Fibroblast of skin of left quadriceps (primary cell): ENCODE data around the gene GMCL1.
A peak's percentile ranks its signal among the peaks of the same experiment; 100 is the strongest.
"Not testable (repeated sequence)": the region's sequence is repeated elsewhere in the genome, so short reads cannot be mapped to it uniquely, and the experiment has no call there.

Source experiments
- DNase-seq, 2 experiments: peaks; one replicate each; pipeline ENCODE4 v3.0.0-alpha.2; 2013; ENCODE audit warnings: low read depth in 2 of 2

The GMCL1 gene

DNA sequence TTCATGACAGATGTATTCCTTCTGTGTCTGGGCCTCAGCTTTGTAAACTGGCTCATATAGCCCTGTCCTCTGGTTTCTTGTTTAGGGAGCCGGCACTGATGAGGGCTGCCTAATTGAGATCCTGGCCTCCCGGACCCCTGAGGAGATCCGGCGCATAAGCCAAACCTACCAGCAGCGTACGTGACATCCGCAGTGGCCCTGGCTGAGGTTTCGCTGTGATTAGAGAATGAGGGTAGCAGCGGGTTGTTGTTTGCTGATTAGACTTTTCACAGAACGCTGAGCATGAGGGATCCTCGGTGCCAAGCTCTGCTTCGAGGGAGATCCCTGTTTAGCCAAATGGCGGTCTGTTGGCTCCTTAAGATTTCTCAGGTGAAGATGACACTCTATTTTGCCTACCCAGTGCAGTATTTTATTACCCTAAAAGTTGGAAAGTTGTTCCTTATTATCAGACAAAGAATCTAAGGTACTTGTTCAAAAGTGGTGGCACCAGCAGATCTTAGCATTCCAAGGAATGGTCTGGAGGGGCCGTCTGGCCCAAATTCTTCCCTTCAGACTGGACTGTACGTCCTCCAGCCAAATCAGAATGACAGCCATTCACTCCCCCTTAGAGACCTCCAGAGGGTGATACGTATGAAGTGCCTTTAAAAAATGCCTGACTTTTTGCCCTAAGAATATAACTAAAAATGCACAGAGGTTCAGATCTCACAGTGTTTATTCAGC lies 21.5 kb upstream of the GMCL1 start:
- DNase-seq, result no peak

DNA sequence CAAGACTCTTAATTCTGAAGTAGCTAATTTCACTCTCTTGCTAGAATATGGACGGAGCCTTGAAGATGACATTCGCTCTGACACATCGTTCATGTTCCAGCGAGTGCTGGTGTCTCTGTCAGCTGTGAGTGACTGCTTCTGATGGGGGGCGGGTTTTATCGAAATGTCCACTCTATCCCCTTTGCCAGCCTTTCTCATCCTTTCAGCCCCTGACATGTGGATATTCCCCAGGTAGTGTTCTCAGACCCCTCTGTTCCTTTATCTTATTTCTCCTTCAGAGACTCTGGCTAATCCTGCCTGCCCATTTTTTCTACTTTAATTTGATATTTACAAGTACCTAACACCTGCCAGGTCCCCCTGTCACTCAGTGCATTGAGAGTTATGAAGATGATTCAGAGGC lies 18.9 kb upstream of the GMCL1 start:
- no peak for DNase-seq

DNA sequence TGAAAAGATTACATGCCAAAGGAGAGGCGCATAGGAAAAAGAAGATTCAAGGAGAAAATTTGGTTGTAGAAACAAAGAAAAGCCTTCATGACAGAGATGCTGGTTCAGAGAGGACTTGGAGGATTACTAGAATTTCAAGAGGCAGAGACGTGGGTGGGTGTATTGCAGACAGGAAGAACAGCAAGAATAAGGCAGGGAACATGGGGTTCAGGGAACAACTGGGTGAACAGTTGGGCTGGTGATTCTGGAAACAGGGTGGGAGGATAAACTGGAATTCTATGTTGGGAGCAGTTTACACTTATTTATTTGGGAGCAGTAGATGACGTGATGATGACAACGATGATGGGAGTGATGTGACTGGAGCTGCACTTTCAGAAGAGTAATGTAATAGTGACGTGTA lies 18.4 kb upstream of the GMCL1 start:
- no peak for DNase-seq

DNA sequence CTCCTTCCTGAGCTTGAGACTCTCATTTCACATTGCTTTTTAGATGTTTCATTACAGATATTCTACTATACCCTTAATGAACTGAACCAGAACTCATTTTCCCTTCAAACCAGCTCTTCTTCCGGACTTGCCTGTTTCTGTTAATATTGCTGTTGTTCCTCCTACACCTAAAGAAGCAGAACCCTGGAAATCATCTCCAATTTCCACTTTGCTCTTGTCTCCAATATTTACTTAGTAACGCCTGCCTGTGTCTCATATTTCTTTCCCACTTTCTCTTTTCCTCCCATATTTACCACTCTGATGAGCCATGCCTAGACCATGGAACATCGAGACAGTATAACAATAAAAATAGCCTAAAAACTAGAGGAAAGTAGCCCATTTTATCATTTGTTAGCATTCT lies 17.9 kb upstream of the GMCL1 start:
- no peak for DNase-seq

DNA sequence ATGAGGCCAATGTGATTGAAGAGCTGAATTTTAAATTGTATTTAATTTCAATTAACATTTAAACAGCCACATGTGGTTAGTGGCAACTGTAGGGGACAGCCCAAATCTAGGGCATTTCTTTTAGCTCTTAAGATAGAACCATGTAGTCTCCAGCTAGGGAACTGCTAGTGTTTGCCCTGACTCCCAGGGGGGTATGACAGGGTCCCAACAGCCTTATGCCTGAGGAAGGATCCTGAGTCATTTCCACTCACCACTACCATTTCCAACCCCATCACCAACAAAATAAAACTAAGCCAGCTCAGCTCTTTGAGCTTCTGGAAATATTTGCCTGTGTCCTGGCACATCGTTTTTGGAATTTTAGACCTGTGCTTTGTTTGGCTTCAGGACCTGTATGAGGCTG lies 13.7 kb upstream of the GMCL1 start:
- DNase-seq, result no peak

DNA sequence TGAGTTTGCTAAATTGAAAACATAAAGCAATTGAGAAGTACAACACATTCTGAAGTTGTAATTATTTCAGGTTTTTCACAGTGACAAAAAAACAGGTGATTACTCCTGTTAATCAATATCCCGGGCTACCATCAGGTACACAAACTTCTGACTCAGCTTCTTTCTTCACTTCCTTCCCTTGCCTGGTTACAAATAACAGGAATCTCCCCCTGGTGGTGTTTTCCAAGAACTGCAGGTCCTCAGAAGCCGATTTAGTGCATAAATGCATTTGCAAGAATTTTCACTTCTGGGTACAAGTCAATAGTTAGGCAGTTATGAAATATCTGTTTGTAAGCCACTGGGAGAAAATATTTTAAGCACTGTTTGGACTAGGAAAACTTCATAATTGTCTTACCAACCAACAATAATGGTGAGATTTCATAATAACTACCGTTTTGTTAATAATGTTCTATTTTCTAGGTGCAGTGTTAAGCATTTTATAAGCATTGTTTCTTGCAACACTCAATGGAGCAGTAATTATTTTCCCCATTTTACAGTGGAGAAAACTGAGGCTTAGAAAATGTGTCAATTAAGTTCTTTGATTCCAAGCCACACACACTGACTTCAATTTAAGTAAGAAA lies 12.4 kb upstream of the GMCL1 start:
- DNase-seq, result peak; percentile 67 to 71

DNA sequence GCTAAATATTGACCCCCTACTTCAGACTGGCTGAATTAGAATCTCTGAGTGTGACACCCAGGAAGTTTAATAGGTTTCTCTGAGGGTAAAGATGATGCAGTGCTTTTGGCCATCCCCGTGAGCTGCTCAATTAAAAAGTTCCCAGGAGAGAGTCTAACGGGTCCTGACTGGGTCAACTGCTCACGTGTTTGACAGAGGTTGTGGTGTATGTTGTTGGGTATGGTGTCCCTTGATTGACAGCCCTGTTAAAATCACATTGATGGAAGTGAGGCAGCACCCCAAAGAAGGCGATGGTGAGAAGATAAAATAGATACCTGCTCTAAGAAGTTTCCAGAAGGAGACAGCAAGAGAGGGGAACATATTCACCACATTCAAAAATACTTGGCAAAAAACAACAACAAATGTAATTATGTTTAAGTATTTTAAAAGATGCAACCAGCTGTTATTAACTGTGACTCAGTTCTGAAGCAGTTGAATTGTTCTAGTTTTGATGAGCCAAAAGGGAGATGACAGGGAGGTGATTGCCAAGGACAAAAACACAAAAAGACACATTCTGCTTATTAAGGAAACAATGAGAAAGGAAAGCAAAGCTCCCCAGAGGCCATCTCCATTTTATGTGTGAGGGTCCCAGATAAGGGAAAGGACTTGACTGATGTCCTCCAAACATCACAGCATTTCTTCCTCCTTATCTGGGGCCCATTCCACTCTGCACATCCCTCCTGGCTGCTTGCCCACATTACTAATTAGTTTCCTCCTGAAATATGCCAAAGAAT lies 11.5 kb upstream of the GMCL1 start:
- no peak for DNase-seq

DNA sequence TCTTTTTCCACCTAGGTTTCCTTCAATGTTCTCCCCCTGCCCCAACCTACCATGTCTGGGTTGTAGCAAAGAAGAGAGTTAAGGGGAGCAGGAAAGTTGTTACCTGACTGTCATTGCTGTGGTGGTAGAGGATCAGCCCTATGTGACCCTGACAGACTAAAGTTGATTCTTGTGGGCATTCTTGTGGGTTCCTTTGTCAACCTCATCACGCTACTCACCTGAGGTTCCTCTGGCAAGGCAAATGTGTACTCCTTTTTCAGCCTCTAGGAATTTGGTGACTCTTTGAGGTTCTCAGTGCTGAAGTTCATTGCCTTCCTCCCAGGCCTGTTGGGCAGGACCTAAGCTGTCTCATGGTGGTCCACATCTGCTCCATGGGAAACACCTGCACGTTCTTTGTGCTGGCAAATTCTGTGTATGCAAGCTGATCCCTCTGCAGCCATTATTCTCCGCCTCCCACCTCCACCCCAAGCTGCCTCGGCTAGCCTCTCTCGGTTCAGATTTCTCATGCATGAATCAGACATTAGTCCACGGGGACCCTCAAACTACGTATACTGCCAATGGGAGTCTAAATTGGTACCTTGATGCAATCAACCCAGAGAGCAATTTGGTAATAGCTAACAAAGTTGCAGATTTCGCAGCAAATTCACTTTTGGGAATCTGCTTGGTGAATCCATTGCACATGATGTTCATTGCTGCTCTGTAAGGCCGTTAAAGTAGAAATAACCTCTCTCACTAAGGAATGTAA lies 1.5 kb upstream of the GMCL1 start:
- DNase-seq, result no peak

DNA sequence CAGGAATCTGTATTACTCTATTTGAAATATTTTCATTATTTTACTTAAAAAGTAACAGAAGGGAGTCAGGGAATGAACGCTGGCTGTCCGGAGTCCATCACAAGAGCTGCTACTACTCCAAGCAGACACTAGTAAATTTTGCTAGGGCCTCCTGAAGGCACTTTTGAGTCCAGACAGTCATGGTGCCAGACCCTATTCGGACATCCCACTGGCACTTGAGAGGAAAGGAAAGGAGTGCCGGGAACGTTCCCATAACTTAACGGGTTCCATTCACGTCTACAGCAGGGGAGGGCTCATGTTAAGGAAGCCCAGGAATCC lies 563 bp upstream of the GMCL1 start:
- no peak for DNase-seq

DNA sequence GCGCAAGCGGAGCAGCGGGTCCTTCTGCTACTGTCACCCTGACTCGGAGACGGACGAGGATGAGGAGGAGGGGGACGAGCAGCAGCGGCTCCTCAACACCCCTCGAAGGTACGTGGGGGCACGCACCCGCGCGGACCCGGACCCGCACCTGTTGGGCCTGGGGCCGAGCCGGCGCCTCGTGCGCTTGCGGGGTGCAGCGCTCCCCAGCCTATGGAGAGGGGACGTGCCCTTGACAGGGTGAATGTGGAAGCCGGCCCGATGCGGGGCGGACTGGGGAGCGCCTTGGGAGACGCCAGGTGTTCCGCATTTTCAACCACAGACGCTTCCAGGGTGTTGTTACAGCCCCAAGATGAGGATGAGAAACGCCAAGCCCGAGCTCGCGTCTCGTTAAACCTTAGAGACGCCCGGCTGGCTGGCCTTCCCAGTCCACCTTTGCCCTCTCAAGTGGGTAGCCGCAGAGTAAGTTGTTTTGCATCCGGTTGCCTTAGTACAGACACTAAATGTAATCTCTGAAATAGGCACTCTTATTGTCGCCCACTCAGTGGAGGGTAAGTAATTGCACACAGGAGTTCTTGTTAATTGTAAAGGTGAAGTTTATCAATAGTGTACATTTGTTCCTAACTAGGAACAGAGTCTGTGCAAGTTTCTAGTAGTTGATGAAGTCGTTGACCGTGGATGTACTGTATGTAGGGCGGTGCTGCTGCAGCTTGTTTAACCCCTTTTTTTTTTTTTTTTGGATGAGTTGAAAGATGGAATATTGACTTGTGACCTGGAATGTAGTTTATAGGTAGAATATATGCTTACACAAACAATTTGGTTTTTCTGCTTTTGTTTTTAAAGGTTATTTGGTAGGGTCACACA lies 815 bp downstream of the GMCL1 start:
- DNase-seq, result no peak

DNA sequence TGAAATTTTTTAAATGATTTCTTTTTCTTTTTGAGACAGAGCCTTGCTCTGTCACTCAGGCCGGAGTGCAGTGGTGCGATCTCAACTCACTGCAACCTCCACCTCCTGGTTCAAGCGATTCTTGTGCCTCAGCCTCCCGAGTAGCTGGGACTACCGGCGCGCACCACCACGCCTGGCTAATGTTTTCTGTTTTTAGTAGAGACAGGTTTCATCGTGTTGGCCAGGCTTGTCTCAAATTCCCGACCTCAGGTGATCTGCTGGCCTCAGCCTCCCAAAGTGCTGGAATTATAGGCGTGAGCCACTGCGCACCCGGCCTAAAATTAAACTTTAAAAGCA lies 1.4 kb downstream of the GMCL1 start:
- DNase-seq, result not testable (repeated sequence)

DNA sequence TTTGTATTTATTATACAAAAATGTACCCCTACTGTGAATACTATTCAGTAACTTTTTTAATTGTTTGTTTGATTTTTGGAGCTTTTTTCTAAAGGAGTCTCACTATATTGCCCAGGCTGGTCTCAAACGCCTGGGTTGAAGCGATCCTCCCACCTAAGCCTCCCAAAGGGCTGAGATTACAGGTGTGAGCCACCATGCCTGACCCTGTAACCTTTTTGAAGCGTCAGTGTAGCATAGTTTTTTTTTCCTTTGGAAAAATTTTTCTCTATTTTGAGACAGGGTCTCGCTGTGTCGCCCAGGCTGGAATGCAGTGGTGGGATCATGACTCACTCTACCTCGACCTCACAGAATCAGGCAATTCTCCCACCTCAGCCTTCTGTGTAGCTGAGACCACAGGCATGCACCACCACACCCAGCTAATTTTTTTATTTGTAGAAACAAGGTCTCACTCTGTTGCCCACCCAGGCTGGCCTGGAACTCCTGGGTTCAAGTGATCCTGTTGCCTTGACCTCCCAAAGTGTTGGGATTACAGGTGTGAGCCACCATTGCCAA lies 2.0 kb downstream of the GMCL1 start:
- no peak for DNase-seq

DNA sequence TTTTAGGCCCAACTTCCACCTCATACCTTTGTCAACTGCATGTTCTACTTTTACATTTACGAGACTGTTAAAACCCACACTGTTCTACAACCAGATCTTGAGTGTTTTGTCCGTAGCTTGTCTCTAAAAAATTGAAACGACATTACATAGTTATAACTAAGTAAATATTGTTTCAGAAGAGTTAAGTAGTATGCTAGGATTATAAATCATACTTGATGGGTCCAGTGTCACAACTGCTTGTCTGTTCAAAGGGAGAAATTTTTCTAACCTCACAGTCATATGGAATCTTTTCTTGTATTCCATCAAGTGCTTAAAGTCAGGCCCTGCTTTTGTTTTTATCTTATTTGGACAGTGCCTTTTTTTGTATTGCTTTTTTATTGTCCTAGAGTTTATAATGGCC lies 4.3 kb downstream of the GMCL1 start:
- DNase-seq, result no peak

DNA sequence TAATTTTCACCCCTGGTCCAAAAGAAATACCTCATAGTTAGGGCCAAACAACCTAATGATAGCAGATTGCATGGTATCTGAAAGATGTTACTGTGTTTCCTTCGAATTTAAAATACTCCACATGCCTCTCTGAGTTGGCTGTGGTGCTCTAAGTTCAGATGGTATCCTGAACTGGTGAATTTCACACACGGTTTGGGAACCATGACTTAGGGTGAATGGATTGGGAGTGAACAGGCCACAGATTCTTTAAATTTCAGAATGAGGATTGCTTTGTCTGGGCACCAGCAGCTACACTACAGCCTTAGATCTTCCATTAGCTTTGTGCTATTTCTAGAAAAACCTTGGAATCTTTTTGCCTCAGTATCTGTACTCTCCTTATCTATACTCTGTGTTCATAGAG lies 6.2 kb downstream of the GMCL1 start:
- no peak for DNase-seq

DNA sequence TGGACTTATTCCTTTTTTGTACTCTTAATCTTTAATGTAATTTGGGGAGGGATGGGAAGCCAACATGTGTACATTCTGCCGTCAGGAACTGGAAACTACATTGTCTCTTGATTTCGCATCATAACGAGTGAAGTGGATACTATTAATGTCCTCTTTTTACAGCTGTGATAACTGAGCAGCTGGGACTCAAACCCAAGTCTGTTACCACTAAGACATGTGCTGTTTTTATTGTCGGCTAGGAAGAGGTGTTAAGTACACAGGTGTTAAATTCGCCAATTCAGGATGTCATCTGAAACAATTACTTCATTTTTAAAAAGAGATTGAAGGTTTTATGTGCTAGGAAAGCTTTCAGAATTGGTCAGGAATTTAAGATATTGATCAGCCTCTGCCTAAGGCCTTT lies 6.9 kb downstream of the GMCL1 start:
- no peak for DNase-seq

DNA sequence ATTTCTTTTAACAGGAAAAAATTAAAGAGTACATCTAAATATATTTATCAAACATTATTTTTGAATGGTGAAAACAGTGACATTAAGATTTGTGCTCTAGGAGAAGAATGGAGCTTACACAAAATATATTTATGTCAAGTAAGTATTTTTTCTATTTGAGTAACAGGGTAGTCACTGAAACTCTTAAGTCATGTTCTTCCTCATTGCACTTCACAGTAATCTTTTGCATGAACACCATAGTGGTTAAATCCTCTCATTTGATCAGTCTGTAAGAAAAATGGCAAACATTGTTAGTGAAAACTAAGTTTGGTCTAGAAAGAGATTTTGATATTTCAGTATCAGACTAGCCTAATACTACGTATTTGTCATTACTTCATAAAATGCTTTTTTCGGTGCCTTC lies 8.1 kb downstream of the GMCL1 start:
- no peak for DNase-seq

DNA sequence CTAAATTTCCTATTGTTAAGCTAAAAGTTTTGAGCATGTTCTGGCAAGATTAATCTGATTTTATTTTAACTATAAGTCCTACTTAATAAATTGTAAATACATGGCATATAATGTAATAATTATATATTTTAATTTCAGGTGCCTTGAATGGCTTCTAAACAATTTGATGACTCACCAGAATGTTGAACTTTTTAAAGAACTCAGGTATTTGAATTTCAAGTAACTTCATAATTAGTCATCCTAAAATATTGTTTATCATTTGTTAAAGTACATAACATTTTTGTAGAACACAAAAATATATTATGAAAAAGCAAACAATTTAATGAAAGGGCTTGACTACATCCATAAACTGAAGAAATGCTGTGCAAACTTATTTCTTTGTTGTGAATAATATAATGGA lies 14.5 kb downstream of the GMCL1 start:
- no peak for DNase-seq

DNA sequence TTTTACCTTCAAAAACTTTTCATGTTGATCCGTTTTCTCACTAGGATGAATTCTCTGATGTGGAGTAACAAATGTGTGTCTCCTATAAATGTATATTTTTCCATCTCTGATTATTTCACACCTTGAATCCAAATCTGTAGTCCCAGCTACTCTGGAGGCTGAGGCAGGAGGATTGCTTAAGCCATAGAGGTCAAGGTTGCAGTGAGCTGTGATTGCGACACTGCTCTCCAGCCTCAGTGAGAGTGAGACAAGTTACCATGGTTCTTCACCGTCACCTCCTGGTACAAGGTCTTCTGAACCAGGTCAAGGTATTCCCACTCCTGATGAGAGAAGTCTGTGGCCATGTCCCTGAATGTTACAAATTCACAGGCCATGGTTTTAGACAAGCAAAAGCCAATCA lies 15.1 kb downstream of the GMCL1 start:
- DNase-seq, result no peak

DNA sequence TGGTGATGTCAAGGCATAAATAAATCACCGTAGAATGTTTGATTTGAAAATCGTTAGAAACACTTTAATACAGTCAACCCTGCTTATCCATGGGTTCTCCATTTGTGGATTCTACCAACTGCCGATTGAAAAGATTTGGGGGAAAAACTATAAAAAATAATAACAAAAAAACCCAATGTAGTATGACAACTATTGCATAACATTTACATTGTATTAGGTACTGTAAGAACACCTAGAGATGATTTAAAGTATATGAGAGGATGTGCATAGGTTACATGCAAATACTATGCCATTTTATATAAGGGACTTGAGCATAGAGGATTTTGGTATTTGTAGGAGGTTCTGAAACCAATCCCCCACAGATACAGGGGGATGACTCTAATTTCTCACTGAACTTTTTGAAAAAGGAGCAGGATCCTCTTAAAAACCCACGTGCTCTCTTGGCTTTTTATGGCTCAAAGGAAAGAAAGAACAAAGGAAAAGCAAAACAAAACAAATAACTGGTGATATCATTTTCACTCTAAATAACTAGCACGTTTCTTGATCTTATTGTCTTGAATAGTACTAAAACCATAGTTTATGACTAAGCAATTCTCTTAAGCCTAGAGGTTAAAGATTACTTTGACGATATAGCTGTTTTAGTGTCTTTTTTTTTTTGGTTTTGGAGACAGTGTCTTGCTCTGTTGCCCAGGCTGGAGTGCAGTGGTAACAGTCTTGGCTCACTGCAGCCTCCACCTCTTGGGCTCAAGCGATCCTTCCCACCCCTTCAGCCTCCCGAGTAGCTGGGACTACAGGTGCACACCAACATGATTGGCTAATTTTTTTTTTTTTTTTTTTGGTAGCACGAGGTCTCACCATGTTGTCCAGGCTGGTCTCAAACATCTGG lies 17.0 kb downstream of the GMCL1 start:
- no peak for DNase-seq

DNA sequence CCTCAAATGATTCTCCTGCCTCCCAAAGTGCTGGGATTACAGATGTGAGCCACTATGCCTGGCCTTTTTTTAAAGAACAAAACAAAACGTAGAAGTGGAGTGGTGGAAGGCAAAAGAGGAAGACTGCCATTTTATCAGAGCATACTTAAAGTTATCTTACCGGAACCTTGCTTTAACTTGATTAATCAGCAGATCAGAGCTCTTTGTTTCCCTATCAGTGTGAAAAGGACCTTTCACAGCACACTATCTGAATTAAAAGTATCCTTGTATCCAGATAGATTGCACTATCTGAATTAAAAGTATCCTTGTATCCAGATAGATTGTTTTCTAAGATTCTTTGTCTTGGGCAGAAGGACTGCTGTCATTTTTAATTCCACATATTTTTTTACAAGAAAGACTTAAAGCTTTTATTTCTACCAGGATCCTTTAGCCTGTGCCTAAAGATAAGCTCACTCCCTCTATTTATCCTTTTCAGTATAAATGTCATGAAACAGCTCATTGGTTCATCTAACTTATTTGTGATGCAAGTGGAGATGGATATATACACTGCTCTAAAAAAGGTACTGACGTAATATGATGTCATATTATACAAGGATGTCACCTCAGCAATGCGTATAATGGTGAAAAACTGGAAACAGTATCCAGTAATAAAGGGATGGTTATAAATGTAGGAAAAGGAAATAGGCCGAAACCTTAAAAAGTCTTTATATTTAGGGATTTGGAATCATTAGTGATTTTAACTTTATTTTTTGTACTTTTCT lies 17.8 kb downstream of the GMCL1 start:
- DNase-seq, result no peak
